SU-DHL-6 (cell line): ENCODE data around the gene STT3B.

Experiments
- H2AFZ ChIP-seq: fragments of 200-600 bp; sonication (generic); 2 replicates; pipeline ENCODE4 v1.6.1; 2014; ENCODE audit warnings: low read depth, mild to moderate bottlenecking, moderate library complexity, mixed read lengths, antibody characterized with exemption, low read length; ENCODE audit not compliant: severe bottlenecking
- H3F3A ChIP-seq: fragments of 200-600 bp; shearing (Covaris generic); 2 replicates; pipeline ENCODE4 v1.6.0; 2016; ENCODE audit warnings: antibody characterized with exemption, mild to moderate bottlenecking; ENCODE audit not compliant: insufficient read depth
- H3K27ac ChIP-seq: fragments of 200-600 bp; sonication (generic); 2 replicates; pipeline ENCODE4 v1.5.1; 2016; ENCODE audit warnings: low read depth, mild to moderate bottlenecking, low read length, moderate library complexity, mixed read lengths
- H3K27me3 ChIP-seq: fragments of 200-600 bp; sonication (generic), shearing (Covaris generic); 2 replicates; pipeline ENCODE4 v1.6.0; 2014; ENCODE audit warnings: mild to moderate bottlenecking, low read length
- H3K36me3 ChIP-seq: fragments of 200-600 bp; sonication (generic); 2 replicates; pipeline ENCODE4 v1.6.1; 2014; ENCODE audit warnings: mild to moderate bottlenecking, low read length, mixed read lengths
- H3K4me2 ChIP-seq: fragments of 300-600, 200-600 bp; shearing (Covaris generic), sonication (generic); 2 replicates; pipeline ENCODE4 v1.6.0; 2014; ENCODE audit warnings: low read length, low read depth, mild to moderate bottlenecking; ENCODE audit not compliant: poor library complexity, severe bottlenecking
- H3K4me3 ChIP-seq: fragments of 200-600 bp; sonication (generic); 2 replicates; pipeline ENCODE4 v1.5.1; 2014; ENCODE audit warnings: antibody characterized with exemption, low read length, mild to moderate bottlenecking, mixed read lengths; ENCODE audit not compliant: insufficient read depth, poor library complexity, severe bottlenecking
- H3K79me2 ChIP-seq: fragments of 200-600 bp; sonication (generic); 2 replicates; pipeline ENCODE4 v1.6.1; 2014; ENCODE audit warnings: mild to moderate bottlenecking, low read length, moderate library complexity; ENCODE audit not compliant: insufficient read depth
- H3K9ac ChIP-seq: fragments of 200-600 bp; sonication (generic); 2 replicates; pipeline ENCODE4 v1.7.0; 2014; ENCODE audit warnings: mild to moderate bottlenecking, low read length
- H3K9me2 ChIP-seq: fragments of 200-600 bp; sonication (generic); replicated peaks from 2 replicates; pipeline ENCODE4 v1.6.1; 2014; ENCODE audit warnings: low read length; ENCODE audit not compliant: insufficient read depth
- H3K9me3 ChIP-seq: fragments of 200-600 bp; sonication (generic); 2 replicates; pipeline ENCODE4 v1.6.1; 2014; ENCODE audit warnings: low read length, mixed read lengths; ENCODE audit not compliant: insufficient read depth
- H4K20me1 ChIP-seq: fragments of 200-600 bp; sonication (generic); 2 replicates; pipeline ENCODE4 v1.6.1; 2014; ENCODE audit warnings: low read depth, mild to moderate bottlenecking, antibody characterized with exemption, low read length, moderate library complexity, mixed read lengths
- EZH2phosphoT487 ChIP-seq: fragments of 200-600 bp; sonication (generic), shearing (Covaris generic); conservative IDR thresholded peaks from 2 replicates; pipeline ENCODE4 v1.6.1; 2018; ENCODE audit warnings: mild to moderate bottlenecking, antibody characterized with exemption, low read length, moderate library complexity, mixed read lengths
- TF ChIP-seq, protein P1 (sequence below): fragments of 200-600 bp; sonication (generic); IDR thresholded peaks from one replicate; pipeline ENCODE4 v1.5.1; 2017; ENCODE audit warnings: antibody characterized with exemption, mild to moderate bottlenecking, low read length, moderate library complexity; ENCODE audit not compliant: insufficient read depth, poor library complexity, severe bottlenecking

Gene STT3B

DNA sequence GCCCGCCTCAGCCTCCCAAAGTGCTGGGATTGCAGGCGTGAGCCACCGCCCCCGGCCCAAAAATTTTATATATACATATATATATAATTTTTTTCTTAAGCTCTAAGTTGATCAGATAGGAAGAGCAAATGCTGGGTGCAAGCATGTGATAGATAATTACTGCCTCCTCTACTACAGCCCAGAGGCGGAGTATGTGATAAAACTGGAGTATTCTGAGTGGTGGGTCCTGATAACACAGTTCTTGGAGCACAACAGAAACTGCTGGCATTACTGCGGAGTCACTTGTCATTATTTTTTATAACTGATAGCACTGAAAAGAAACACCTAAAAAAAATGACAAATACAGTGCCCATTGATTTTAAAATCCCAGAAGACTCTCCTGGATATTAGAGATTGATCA, 41.1 kb upstream of the STT3B start:
- no peaks in the 10 kb centered on the region for H3K9me2 ChIP-seq
- no peaks in the 10 kb centered on the region for H4K20me1 ChIP-seq
- TF ChIP-seq EZH2phosphoT487, result no peak
- TF ChIP-seq, protein P1, sequence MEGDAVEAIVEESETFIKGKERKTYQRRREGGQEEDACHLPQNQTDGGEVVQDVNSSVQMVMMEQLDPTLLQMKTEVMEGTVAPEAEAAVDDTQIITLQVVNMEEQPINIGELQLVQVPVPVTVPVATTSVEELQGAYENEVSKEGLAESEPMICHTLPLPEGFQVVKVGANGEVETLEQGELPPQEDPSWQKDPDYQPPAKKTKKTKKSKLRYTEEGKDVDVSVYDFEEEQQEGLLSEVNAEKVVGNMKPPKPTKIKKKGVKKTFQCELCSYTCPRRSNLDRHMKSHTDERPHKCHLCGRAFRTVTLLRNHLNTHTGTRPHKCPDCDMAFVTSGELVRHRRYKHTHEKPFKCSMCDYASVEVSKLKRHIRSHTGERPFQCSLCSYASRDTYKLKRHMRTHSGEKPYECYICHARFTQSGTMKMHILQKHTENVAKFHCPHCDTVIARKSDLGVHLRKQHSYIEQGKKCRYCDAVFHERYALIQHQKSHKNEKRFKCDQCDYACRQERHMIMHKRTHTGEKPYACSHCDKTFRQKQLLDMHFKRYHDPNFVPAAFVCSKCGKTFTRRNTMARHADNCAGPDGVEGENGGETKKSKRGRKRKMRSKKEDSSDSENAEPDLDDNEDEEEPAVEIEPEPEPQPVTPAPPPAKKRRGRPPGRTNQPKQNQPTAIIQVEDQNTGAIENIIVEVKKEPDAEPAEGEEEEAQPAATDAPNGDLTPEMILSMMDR, result no peak
- H3K9me3 ChIP-seq, result peaks cover 10% of the 10 kb centered on the region; the same call in 1 of the 2 replicates
- H3K9ac ChIP-seq, result no peak overlapping the region
- no peak overlapping the region for H3K4me2 ChIP-seq
- H3K27ac ChIP-seq, result no peak overlapping the region
- no peaks in the 10 kb centered on the region for H3K27me3 ChIP-seq
- H3K79me2 ChIP-seq, result no peaks in the 10 kb centered on the region
- H3K36me3 ChIP-seq, result no peaks in the 10 kb centered on the region
- H2AFZ ChIP-seq, result no peak overlapping the region
- no peak overlapping the region for H3K4me3 ChIP-seq
- H3F3A ChIP-seq, result no peaks in the 10 kb centered on the region

DNA sequence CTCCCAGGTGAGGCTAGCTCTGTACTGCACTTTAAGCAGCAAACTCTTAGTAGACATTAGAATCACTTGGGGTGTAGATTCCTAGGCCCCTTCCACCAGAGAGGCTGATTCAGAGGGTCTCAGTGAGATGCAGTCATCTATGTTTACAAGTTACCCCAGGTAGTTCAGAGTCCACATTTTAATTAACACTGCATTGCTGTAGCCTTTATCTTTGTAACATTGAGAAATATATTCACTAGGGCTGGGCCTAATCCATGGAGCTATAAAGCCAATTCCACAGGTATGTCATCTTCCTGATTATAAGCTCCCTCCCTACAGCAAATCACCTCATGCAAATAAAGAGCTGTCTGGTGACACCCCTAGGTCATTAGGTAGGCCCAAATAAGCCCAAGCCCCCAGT, 39.6 kb upstream of the STT3B start:
- Histone ChIP-seq H3K27ac (no peak overlapping the region), H3F3A (no peaks in the 10 kb centered on the region), H4K20me1 (no peaks in the 10 kb centered on the region), H3K4me3 (no peak overlapping the region), H3K9me2 (no peaks in the 10 kb centered on the region), H3K9ac (no peak overlapping the region), H3K27me3 (no peaks in the 10 kb centered on the region), H2AFZ (no peak overlapping the region), H3K79me2 (no peaks in the 10 kb centered on the region), H3K36me3 (no peaks in the 10 kb centered on the region), H3K4me2 (no peak overlapping the region), H3K9me3 (peaks cover 10% of the 10 kb centered on the region; the same call in 1 of the 2 replicates)
- TF ChIP-seq EZH2phosphoT487, result no peak
- TF ChIP-seq, protein P1, result no peak

DNA sequence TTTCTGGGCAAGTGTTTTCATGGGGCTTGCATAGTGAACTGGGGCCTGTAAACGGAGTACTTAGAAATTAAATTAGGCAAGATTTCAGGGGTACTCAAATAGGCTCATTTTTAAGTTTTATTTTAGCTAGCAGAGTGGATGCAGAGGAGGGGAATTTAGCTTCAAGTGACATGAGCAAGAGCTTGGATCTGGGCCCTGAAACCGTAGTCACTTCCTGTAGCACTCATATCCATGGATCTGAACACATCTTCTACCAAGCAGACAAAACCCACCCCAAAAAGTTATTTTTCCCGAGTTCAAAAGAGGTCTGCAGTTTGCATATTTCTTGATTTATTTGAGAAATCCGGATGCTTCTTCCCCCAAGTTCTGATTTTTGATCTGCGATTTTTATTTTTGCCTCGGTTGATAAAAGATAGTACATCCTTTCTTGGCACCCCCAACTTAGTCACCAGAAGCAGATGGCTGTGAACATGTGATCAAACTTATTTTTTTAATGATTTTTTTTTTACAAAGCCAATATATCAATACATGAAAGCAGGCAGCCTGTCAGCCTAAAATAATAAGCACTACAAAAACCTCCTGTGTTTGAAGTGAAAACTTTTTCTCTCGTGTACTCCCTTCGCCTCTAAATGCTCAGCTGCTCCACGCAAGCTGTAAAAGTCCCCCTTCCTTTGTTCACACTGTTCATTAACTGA, 36.6 kb upstream of the STT3B start:
- Histone ChIP-seq H3K36me3 (no peaks in the 10 kb centered on the region), H3K4me3 (no peak overlapping the region), H3K27me3 (no peaks in the 10 kb centered on the region), H2AFZ (no peak overlapping the region), H3K9ac (no peak overlapping the region), H4K20me1 (no peaks in the 10 kb centered on the region), H3K9me3 (no peaks in the 10 kb centered on the region; the same call in 1 of the 2 replicates), H3K4me2 (no peak overlapping the region), H3K9me2 (no peaks in the 10 kb centered on the region), H3F3A (no peaks in the 10 kb centered on the region), H3K79me2 (no peaks in the 10 kb centered on the region), H3K27ac (no peak overlapping the region)
- TF ChIP-seq, protein P1, result no peak
- no peak for TF ChIP-seq EZH2phosphoT487
